Measurements from ENCODE around the gene COPS6. TPM values are rescaled to one million over a fixed set of nuclear protein-coding genes. Genes with fewer than 3 reads are reported as not detected.
A peak's percentile ranks its signal among the peaks of the same experiment; 100 is the strongest.

The COPS6 gene
- total RNA-seq, 2 donors from 2014 or later: 109 to 121 TPM

DNA sequence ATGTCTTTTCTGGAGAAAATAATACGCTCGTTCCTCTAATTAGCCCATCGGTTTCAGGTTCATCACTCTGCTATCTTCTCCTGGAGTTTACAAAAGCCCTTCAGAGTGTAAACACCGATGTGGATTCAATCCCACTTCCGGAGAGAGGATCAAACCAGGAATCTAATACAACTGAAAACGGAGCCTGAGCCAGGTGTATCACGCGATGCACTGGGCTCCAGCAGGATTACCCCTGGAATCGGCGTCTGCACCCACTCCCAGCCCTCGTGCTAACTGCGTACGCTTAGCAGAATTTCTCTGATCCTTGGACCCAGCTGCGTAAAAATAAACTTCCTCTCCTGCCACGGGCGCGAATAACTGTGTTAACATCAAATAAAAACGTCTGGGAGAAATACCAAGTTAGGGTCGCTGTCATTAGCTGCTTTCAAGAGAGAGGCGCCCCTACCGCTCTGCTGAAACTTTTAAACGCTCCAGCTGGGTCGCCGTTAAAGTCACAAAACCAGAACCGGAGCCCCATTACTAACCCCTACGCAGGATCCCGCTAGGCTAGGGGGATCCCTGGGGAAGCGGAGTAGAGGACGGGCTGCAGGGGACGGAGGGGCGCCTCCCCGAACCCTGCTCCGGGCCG is 7.7 kb upstream of the COPS6 start:
- TF ChIP-seq, protein P1, sequence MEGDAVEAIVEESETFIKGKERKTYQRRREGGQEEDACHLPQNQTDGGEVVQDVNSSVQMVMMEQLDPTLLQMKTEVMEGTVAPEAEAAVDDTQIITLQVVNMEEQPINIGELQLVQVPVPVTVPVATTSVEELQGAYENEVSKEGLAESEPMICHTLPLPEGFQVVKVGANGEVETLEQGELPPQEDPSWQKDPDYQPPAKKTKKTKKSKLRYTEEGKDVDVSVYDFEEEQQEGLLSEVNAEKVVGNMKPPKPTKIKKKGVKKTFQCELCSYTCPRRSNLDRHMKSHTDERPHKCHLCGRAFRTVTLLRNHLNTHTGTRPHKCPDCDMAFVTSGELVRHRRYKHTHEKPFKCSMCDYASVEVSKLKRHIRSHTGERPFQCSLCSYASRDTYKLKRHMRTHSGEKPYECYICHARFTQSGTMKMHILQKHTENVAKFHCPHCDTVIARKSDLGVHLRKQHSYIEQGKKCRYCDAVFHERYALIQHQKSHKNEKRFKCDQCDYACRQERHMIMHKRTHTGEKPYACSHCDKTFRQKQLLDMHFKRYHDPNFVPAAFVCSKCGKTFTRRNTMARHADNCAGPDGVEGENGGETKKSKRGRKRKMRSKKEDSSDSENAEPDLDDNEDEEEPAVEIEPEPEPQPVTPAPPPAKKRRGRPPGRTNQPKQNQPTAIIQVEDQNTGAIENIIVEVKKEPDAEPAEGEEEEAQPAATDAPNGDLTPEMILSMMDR (conservative IDR thresholded peaks at IDR 0.05): no peak
- Mint-ChIP-seq H3K9me3 (peaks cover 24% of the 10 kb centered on the region), H3K4me1 (peaks cover 15% of the 10 kb centered on the region), H3K36me3 (ENCODE audit: low read depth) (peaks cover 45% of the 10 kb centered on the region), H3K27ac (peak overlapping the region; percentile 98), H3K4me3 (peak overlapping the region; percentile 95), H3K27me3 (ENCODE audit: insufficient read depth) (no peaks in the 10 kb centered on the region)
- Histone ChIP-seq H3K27ac (ENCODE audit: low read depth, low read length) (peak overlapping the region; percentile 95), H3K36me3 (ENCODE audit: control insufficient read depth, insufficient read depth, low read length) (peaks cover 41% of the 10 kb centered on the region), H3K27me3 (ENCODE audit: control insufficient read depth, insufficient read depth, low read length, poor library complexity, severe bottlenecking) (no peaks in the 10 kb centered on the region), H3K4me3 (ENCODE audit: low read length) (peak overlapping the region; percentile 99), H3K4me1 (ENCODE audit: control insufficient read depth, insufficient read depth, low read length) (peaks cover 5% of the 10 kb centered on the region), H3K9ac (ENCODE audit: extremely low read depth, low read length, poor library complexity, severe bottlenecking) (peak overlapping the region; percentile 99), H3K9me3 (ENCODE audit: control insufficient read depth, low read length) (peaks cover 26% of the 10 kb centered on the region)
- peak; percentile 66 for DNase-seq
- 2 to 5% methylated on average over 19 to 34 of the region's 34 CpGs for WGBS, 2 experiments (ENCODE audit: insufficient coverage in 1 of 2, insufficient read length in 1 of 2)

DNA sequence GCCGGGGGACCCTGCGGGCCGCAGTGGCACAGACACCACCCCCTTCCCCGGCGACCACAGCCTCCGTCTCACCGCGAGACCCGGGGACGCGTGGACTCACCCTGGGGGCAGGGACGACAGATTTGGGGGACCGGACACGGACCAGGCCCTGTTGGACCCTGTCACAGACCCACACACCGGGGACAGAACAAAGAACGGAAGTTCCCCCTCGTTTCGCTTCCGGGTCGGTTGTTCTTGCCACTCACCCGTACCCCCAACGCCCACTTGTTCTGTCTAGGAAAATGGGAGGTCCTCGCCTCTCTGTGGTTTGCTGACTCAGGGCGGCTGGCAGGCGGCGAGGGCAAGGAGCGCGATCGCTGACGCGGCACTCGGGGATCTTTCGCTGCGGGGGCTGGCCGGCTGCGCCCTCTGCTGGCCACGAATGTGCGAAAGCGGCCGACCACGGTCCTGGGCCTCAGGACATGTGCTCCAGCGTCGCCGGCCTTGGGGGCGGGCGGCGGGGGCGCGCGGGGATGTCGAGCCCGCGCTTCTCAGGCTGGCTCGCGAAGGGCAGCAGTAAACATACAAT is 7.2 kb upstream of the COPS6 start, which contains the start of gene ZNF3:
Gene ZNF3 (minus strand): TSS at position 189 of the 568 bp plus-strand sequence. CDS start 4,366 bp downstream, outside the sequence.
- Histone ChIP-seq H3K9ac (ENCODE audit: extremely low read depth, low read length, poor library complexity, severe bottlenecking) (peak within 1 kb of the TSS; percentile 99), H3K36me3 (ENCODE audit: control insufficient read depth, insufficient read depth, low read length) (peaks cover 35% of the 10 kb centered on the region), H3K27me3 (ENCODE audit: control insufficient read depth, insufficient read depth, low read length, poor library complexity, severe bottlenecking) (no peaks in the 10 kb centered on the region), H3K9me3 (ENCODE audit: control insufficient read depth, low read length) (peaks cover 20% of the 10 kb centered on the region), H3K27ac (ENCODE audit: low read depth, low read length) (peak within 1 kb of the TSS; percentile 95), H3K4me3 (ENCODE audit: low read length) (peak within 1 kb of the TSS; percentile 99), H3K4me1 (ENCODE audit: control insufficient read depth, insufficient read depth, low read length) (peaks cover 5% of the 10 kb centered on the region)
- peak; percentile 100 for DNase-seq
- Mint-ChIP-seq H3K27me3 (ENCODE audit: insufficient read depth) (no peaks in the 10 kb centered on the region), H3K4me3 (peak within 1 kb of the TSS; percentile 95), H3K27ac (peak within 1 kb of the TSS; percentile 98), H3K4me1 (peaks cover 15% of the 10 kb centered on the region), H3K36me3 (ENCODE audit: low read depth) (peaks cover 39% of the 10 kb centered on the region), H3K9me3 (peaks cover 18% of the 10 kb centered on the region)
- 0% methylated on average over 22 to 55 of the region's 55 CpGs for WGBS, 2 experiments (ENCODE audit: insufficient coverage in 1 of 2, insufficient read length in 1 of 2)
- TF ChIP-seq, protein P1 (conservative IDR thresholded peaks at IDR 0.05): peak; percentile 98

DNA sequence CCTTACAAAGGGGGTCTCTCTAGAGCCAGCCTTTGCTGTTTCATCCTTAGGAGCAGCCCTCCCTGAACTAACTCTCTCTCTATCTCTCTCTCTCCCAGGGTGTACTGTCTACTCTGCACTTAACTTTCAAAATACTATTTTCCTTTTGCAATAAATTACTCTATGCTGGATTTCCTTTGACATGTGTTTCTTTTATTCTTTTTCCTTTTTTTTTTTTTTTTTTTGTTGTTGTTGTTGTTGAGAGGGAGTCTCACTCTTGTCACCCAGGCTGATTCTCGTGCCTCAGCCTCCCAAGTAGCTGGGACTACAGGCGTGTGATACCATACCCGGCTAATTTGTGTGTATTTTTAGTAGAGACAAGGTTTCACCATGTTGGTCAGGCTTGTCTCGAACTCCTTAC is 5.8 kb upstream of the COPS6 start:
- Histone ChIP-seq H3K27me3 (ENCODE audit: control insufficient read depth, insufficient read depth, low read length, poor library complexity, severe bottlenecking) (no peaks in the 10 kb centered on the region), H3K9me3 (ENCODE audit: control insufficient read depth, low read length) (peaks cover 12% of the 10 kb centered on the region), H3K36me3 (ENCODE audit: control insufficient read depth, insufficient read depth, low read length) (peaks cover 22% of the 10 kb centered on the region), H3K4me3 (ENCODE audit: low read length) (peak overlapping the region; percentile 19), H3K27ac (ENCODE audit: low read depth, low read length) (no peak overlapping the region), H3K9ac (ENCODE audit: extremely low read depth, low read length, poor library complexity, severe bottlenecking) (no peak overlapping the region), H3K4me1 (ENCODE audit: control insufficient read depth, insufficient read depth, low read length) (peaks cover 5% of the 10 kb centered on the region)
- TF ChIP-seq, protein P1 (conservative IDR thresholded peaks at IDR 0.05): no peak
- Mint-ChIP-seq H3K9me3 (peaks cover 11% of the 10 kb centered on the region), H3K4me1 (peaks cover 15% of the 10 kb centered on the region), H3K27me3 (ENCODE audit: insufficient read depth) (no peaks in the 10 kb centered on the region), H3K27ac (peak overlapping the region; percentile 87), H3K4me3 (peak overlapping the region; percentile 95), H3K36me3 (ENCODE audit: low read depth) (peaks cover 28% of the 10 kb centered on the region)
- DNase-seq: no peak
- 83 to 95% methylated on average over 4 of the region's 4 CpGs for WGBS, 2 experiments (ENCODE audit: insufficient coverage in 1 of 2, insufficient read length in 1 of 2)

Measured in endodermal cell (in vitro differentiated cells).